GM21528 (cell line): Measurements from ENCODE around the gene GJB5.
"Not testable (repeated sequence)": the region's sequence is repeated elsewhere in the genome, so short reads cannot be mapped to it uniquely, and the experiment has no call there.

ENCODE experiments used
- ATAC-seq: cut with Tn5 transposase; IDR thresholded peaks from one replicate; pipeline ENCODE4 v1.9.1; 2021; ENCODE audit warnings: mild to moderate bottlenecking, moderate library complexity; ENCODE audit not compliant: unreplicated experiment, low FRiP score

The GJB5 gene

GRCh38 chr1:34773114-34773513 lies 18.3 kb downstream of the GJB5 start:
- ATAC-seq = not testable (repeated sequence)

- ATAC-seq = no peak
These were observed 20.1 kb downstream of the GJB5 start for GRCh38 chr1:34774957-34775356.

- no peak for ATAC-seq
These were observed 22.1 kb downstream of the GJB5 start for GRCh38 chr1:34776911-34777310.

- no peak for ATAC-seq
These were observed 22.9 kb downstream of the GJB5 start for GRCh38 chr1:34777519-34778321.

GRCh38 chr1:34778381-34778780 lies 23.5 kb downstream of the GJB5 start:
- no peak for ATAC-seq

GRCh38 chr1:34779005-34779404 lies 24.2 kb downstream of the GJB5 start:
- no peak for ATAC-seq

GRCh38 chr1:34779526-34779925 lies 24.7 kb downstream of the GJB5 start:
- ATAC-seq = no peak

- no peak for ATAC-seq
These were observed 25.1 kb downstream of the GJB5 start for GRCh38 chr1:34779962-34780361.

GRCh38 chr1:34780528-34780927 lies 25.7 kb downstream of the GJB5 start:
- ATAC-seq = no peak

GRCh38 chr1:34781071-34781843 lies 26.4 kb downstream of the GJB5 start, which contains the start of gene GJB3:
GJB3 (plus strand) TSS chr1:34781214; CDS start chr1:34784763, 3,549 bp downstream.
- ATAC-seq = no peak

GRCh38 chr1:34781844-34782391 lies 27.1 kb downstream of the GJB5 start:
- ATAC-seq = no peak

GRCh38 chr1:34784751-34785221 lies 29.9 kb downstream of the GJB5 start:
- no peak for ATAC-seq

- no peak for ATAC-seq
These were observed 30.5 kb downstream of the GJB5 start for GRCh38 chr1:34785231-34785874.

GRCh38 chr1:34785875-34786470 lies 31.1 kb downstream of the GJB5 start:
- ATAC-seq = no peak

- no peak for ATAC-seq
These were observed 31.9 kb downstream of the GJB5 start for GRCh38 chr1:34786521-34787325.

- no peak for ATAC-seq
These were observed 32.9 kb downstream of the GJB5 start for GRCh38 chr1:34787461-34788420.

- no peak for ATAC-seq
These were observed 36.1 kb downstream of the GJB5 start for GRCh38 chr1:34790985-34791384.

- no peak for ATAC-seq
These were observed 37.6 kb downstream of the GJB5 start for GRCh38 chr1:34792424-34792823.
